IMR-90 (cell line): ENCODE data around the gene PITPNC1. TPM values are rescaled to one million over a fixed set of nuclear protein-coding genes. Genes with fewer than 3 reads are reported as not detected.

ENCODE experiments used
- ATAC-seq: fragments of 200-7000 bp; cut with Tn5 transposase; 2 replicates; pipeline ENCODE4 v1.9.1; 2020; ENCODE audit warnings: low read depth, mild to moderate bottlenecking, moderate library complexity
- BruUV-seq: library from RNA; stranded (reverse); fragments of 400-500 nt; replicated peaks from 2 replicates; lab custom pipeline; 2021; lab: Mats Ljungman, UMichigan
- CTCF ChIA-PET: fragments of 300-600 bp; formaldehyde crosslinking; extraction: SDS; loops from one replicate; lab custom pipeline; 2021; ENCODE audit warnings: antibody characterized with exemption; lab: Yijun Ruan, JAX
- POLR2A ChIA-PET: fragments of 300-600 bp; sonication (Branson Sonifier 250); formaldehyde crosslinking; loops from one replicate; lab custom pipeline; 2022; ENCODE audit warnings: antibody characterized with exemption; ENCODE audit not compliant: unreplicated experiment; lab: Charles Lee
- DNase-seq: peaks from one replicate; pipeline ENCODE4 v3.0.0; 2013
- H2AFZ ChIP-seq: replicated peaks from 2 replicates; pipeline ENCODE3; 2013; ENCODE audit warnings: low read length, mild to moderate bottlenecking; ENCODE audit not compliant: poor library complexity
- H2AK5ac ChIP-seq: 2 replicates; pipeline ENCODE4 v1.6.1; 2013; ENCODE audit warnings: low read depth, low read length, inconsistent platforms
- H2AK9ac ChIP-seq: replicated peaks from 2 replicates; pipeline ENCODE3; 2013; ENCODE audit warnings: mild to moderate bottlenecking, low read depth, low read length, moderate library complexity; ENCODE audit not compliant: poor library complexity
- H2BK120ac ChIP-seq: 2 replicates; pipeline ENCODE4 v1.6.1; 2013; ENCODE audit warnings: low read depth, low read length, inconsistent platforms
- H2BK15ac ChIP-seq: 3 replicates; pipeline ENCODE4 v1.6.1; 2013; ENCODE audit warnings: low read depth, low read length, inconsistent platforms
- H2BK20ac ChIP-seq: 2 replicates; pipeline ENCODE4 v1.6.1; 2013; ENCODE audit warnings: low read depth, mild to moderate bottlenecking, inconsistent platforms, low read length, moderate library complexity
- H2BK5ac ChIP-seq: 2 replicates; pipeline ENCODE4 v1.6.1; 2013; ENCODE audit warnings: mild to moderate bottlenecking, low read depth, low read length, inconsistent platforms; ENCODE audit not compliant: poor library complexity, severe bottlenecking
- H3K14ac ChIP-seq: replicated peaks from 2 replicates; pipeline ENCODE4 v1.6.1; 2013; ENCODE audit warnings: low read depth, low read length, inconsistent platforms
- H3K18ac ChIP-seq: 2 replicates; pipeline ENCODE4 v1.6.1; 2013; ENCODE audit warnings: low read depth, low read length, control low read depth
- H3K23ac ChIP-seq: 2 replicates; pipeline ENCODE4 v1.6.1; 2013; ENCODE audit warnings: low read depth, low read length, inconsistent platforms
- H3K27ac ChIP-seq: 2 replicates; pipeline ENCODE4 v1.5.1; 2013; ENCODE audit warnings: mild to moderate bottlenecking, control low read depth, low read length; ENCODE audit not compliant: insufficient read depth
- H3K27me3 ChIP-seq: 2 replicates; pipeline ENCODE4 v1.6.1; 2013; ENCODE audit warnings: low read length; ENCODE audit not compliant: control insufficient read depth, insufficient read depth
- H3K36me3 ChIP-seq: 2 replicates; pipeline ENCODE4 v1.6.1; 2013; ENCODE audit warnings: low read length, mixed read lengths; ENCODE audit not compliant: control insufficient read depth, insufficient read depth
- H3K4ac ChIP-seq: 2 replicates; pipeline ENCODE4 v1.6.1; 2013; ENCODE audit warnings: low read depth, low read length, inconsistent platforms
- H3K4me1 ChIP-seq: 2 replicates; pipeline ENCODE4 v1.6.1; 2013; ENCODE audit warnings: low read length, mixed read lengths; ENCODE audit not compliant: control insufficient read depth, insufficient read depth
- H3K4me2 ChIP-seq: 2 replicates; pipeline ENCODE4 v1.6.1; 2013; ENCODE audit warnings: low read depth, mild to moderate bottlenecking, control low read depth, low read length, moderate library complexity
- H3K4me3 ChIP-seq: 2 replicates; pipeline ENCODE4 v1.5.1; 2013; ENCODE audit warnings: low read depth, mild to moderate bottlenecking, control low read depth, low read length, moderate library complexity; ENCODE audit not compliant: insufficient read depth
- H3K56ac ChIP-seq: 2 replicates; pipeline ENCODE4 v1.6.1; 2013; ENCODE audit warnings: low read length, inconsistent platforms; ENCODE audit not compliant: insufficient read depth; ENCODE audit errors: extremely low read depth
- H3K79me1 ChIP-seq, 2 experiments: 2 replicates each; pipeline ENCODE4 v1.6.1; 2013; ENCODE audit warnings: low read length in 2 of 2, inconsistent platforms in 1 of 2, low read depth in 1 of 2
- H3K9ac ChIP-seq: 2 replicates; pipeline ENCODE4 v1.6.1; 2013; ENCODE audit warnings: low read depth, low read length, control low read depth
- H3K9me1 ChIP-seq: 2 replicates; pipeline ENCODE4 v1.6.1; 2013; ENCODE audit warnings: low read length, inconsistent platforms; ENCODE audit not compliant: insufficient read depth
- H3K9me3 ChIP-seq: 2 replicates; pipeline ENCODE4 v1.6.1; 2013; ENCODE audit warnings: low read length; ENCODE audit not compliant: control insufficient read depth, insufficient read depth
- H4K20me1 ChIP-seq: 2 replicates; pipeline ENCODE4 v1.6.1; 2013; ENCODE audit warnings: low read length, inconsistent platforms; ENCODE audit not compliant: insufficient read depth
- H4K5ac ChIP-seq: 2 replicates; pipeline ENCODE4 v1.6.1; 2013; ENCODE audit warnings: mild to moderate bottlenecking, low read depth, low read length, control low read depth
- H4K8ac ChIP-seq, 2 experiments: 2 replicates each; pipeline ENCODE4 v1.6.1; 2013; ENCODE audit warnings: low read depth in 2 of 2, low read length in 2 of 2, control low read depth in 1 of 2, inconsistent platforms in 1 of 2
- H4K91ac ChIP-seq: 2 replicates; pipeline ENCODE4 v1.6.1; 2013; ENCODE audit warnings: low read depth, low read length, inconsistent platforms; ENCODE audit not compliant: insufficient read depth
- BHLHE40 ChIP-seq: fragments of 150-350 bp; IDR thresholded peaks from 2 replicates; pipeline ENCODE4 v1.6.1; 2016; ENCODE audit warnings: mild to moderate bottlenecking, low read depth, low read length
- CEBPB ChIP-seq: IDR thresholded peaks from 2 replicates; pipeline ENCODE4 v1.6.1; 2012; ENCODE audit warnings: low read depth, low read length, improper control_type of control experiment
- CHD1 ChIP-seq: IDR thresholded peaks from 2 replicates; pipeline ENCODE4 v1.6.1; 2012; ENCODE audit warnings: low read depth, low read length, improper control_type of control experiment
- CTCF ChIP-seq: conservative IDR thresholded peaks from 2 replicates; pipeline ENCODE4 v1.5.1; 2012; ENCODE audit warnings: mild to moderate bottlenecking, low read depth, low read length, improper control_type of control experiment
- ELK1 ChIP-seq: fragments of 150-350 bp; IDR thresholded peaks from 2 replicates; pipeline ENCODE4 v1.6.1; 2016; ENCODE audit warnings: low read depth, mild to moderate bottlenecking, low read length, moderate library complexity, borderline replicate concordance
- FOS ChIP-seq: fragments of 150-350 bp; IDR thresholded peaks from 2 replicates; pipeline ENCODE4 v1.6.1; 2016; ENCODE audit warnings: low read depth, low read length
- MAFK ChIP-seq: IDR thresholded peaks from 2 replicates; pipeline ENCODE4 v1.6.1; 2012; ENCODE audit warnings: low read depth, low read length, improper control_type of control experiment
- MAZ ChIP-seq: IDR thresholded peaks from 2 replicates; pipeline ENCODE4 v1.6.1; 2012; ENCODE audit warnings: low read depth, mild to moderate bottlenecking, low read length, improper control_type of control experiment, moderate library complexity, borderline replicate concordance
- MXI1 ChIP-seq: IDR thresholded peaks from 2 replicates; pipeline ENCODE4 v1.6.1; 2012; ENCODE audit warnings: low read depth, mild to moderate bottlenecking, low read length, moderate library complexity, borderline replicate concordance
- NFE2L2 ChIP-seq: fragments of 150-350 bp; IDR thresholded peaks from 2 replicates; pipeline ENCODE4 v1.6.1; 2016; ENCODE audit warnings: low read depth, mild to moderate bottlenecking, low read length
- POLR2A ChIP-seq: IDR thresholded peaks from 2 replicates; pipeline ENCODE4 v1.6.1; 2012; ENCODE audit warnings: mild to moderate bottlenecking, low read depth, low read length
- RAD21 ChIP-seq: IDR thresholded peaks from 2 replicates; pipeline ENCODE4 v1.6.1; 2012; ENCODE audit warnings: low read length, improper control_type of control experiment
- RCOR1 ChIP-seq: IDR thresholded peaks from 2 replicates; pipeline ENCODE4 v1.6.1; 2012; ENCODE audit warnings: mild to moderate bottlenecking, low read length, improper control_type of control experiment; ENCODE audit not compliant: insufficient replicate concordance
- RFX5 ChIP-seq: IDR thresholded peaks from 2 replicates; pipeline ENCODE4 v1.8.0; 2012; ENCODE audit warnings: low read depth, mild to moderate bottlenecking, low read length, moderate library complexity
- SMC3 ChIP-seq: fragments of 150-350 bp; IDR thresholded peaks from 2 replicates; pipeline ENCODE4 v1.6.1; 2016; ENCODE audit warnings: low read depth, mild to moderate bottlenecking, antibody characterized with exemption, low read length, moderate library complexity
- USF2 ChIP-seq: fragments of 150-350 bp; IDR thresholded peaks from 2 replicates; pipeline ENCODE4 v1.6.1; 2017; ENCODE audit warnings: mild to moderate bottlenecking, antibody characterized with exemption, low read length, low read depth
- WGBS, 2 experiments: methylation state at CpG; one replicate each; pipeline versions ENCODE4 v1.1.5 to v1.1.7; 2013; ENCODE audit warnings: missing lambda C conversion rate in 2 of 2; ENCODE audit not compliant: insufficient read length in 1 of 2; ENCODE audit errors: extremely low coverage in 2 of 2; 5-methylcytosine and 5-hydroxymethylcytosine counted together
- dilution Hi-C: fragments of 300-500 bp; cut with HindIII; formaldehyde crosslinking; loops from one replicate; pipeline ENCODE4 v1.14.3; 2018; ENCODE audit warnings: low sequenced_read_pairs; ENCODE audit not compliant: unreplicated experiment
- in situ Hi-C: fragments of 300-500 bp; cut with MboI; formaldehyde crosslinking; loops from 3 replicates; pipeline ENCODE4 v1.14.3; 2019; ENCODE audit warnings: low sequenced_read_pairs, inconsistent platforms, mixed read lengths
- intact Hi-C: fragments of 100-400 bp; cut with micrococcal nuclease; formaldehyde crosslinking; loops from 2 replicates; pipeline ENCODE4 v1.10.0; 2022
- polyA plus RNA-seq, 3 experiments: library from polyadenylated mRNA; depleted of rRNA; stranded (reverse); fragments of >200 nt; gene quantifications; 2 replicates each; pipeline ENCODE4 v1.2.3, GENCODE V29; 2012; ENCODE audit warnings: low replicate concordance in 1 of 3
- total RNA-seq: library from RNA; depleted of rRNA; stranded (reverse); fragments of >200 nt; gene quantifications from 2 replicates; pipeline ENCODE4 v1.2.3, GENCODE V29; 2012

Gene PITPNC1
- total and polyA plus RNA-seq, 2 of the 4 experiments (the other 2 are of a cell fraction), result 4.1 TPM

- no peaks in the 10 kb centered on the region for H3K27me3 ChIP-seq
- DNase-seq (no peak), ATAC-seq (no peak)
- H3K9ac ChIP-seq, result no peak overlapping the region
- no peak overlapping the region; a peak in 1 of 4 replicates for H4K8ac ChIP-seq
- no peaks in the 10 kb centered on the region for H3K9me3 ChIP-seq
- H4K5ac ChIP-seq, result no peak overlapping the region
- H3K4me3 ChIP-seq, result no peak overlapping the region
- 90% methylated on average over 3 of the region's 4 CpGs; no CpG with 5 or more reads in 1 of the 2 experiments for WGBS, 2 experiments
- H2AK9ac ChIP-seq, result no peak overlapping the region
- no TSS peak for BruUV-seq
- TF ChIP-seq NFE2L2 (no peak), CHD1 (no peak), CTCF (no peak), MAFK (no peak), RAD21 (no peak), BHLHE40 (no peak), USF2 (no peak), CEBPB (no peak), RCOR1 (no peak), MAZ (no peak), MXI1 (no peak), RFX5 (no peak), ELK1 (no peak), SMC3 (no peak), POLR2A (no peak), FOS (no peak)
- no peak overlapping the region for H2AFZ ChIP-seq
- H3K9me1 ChIP-seq, result peaks cover 9% of the 10 kb centered on the region
- H2BK20ac ChIP-seq, result no peak overlapping the region
- CTCF ChIA-PET, result interaction anchor here (1.2 to 1.5 kb wide), 2 partner anchors 10 to 87 kb away, joined by 4 to 5 read pairs; no protein-coding TSS in a partner anchor
- peaks cover 10 to 41% of the 10 kb centered on the region in 2 experiments for H3K79me1 ChIP-seq
- intact Hi-C loops (no loop called here), in situ Hi-C loops (loop anchor here (5.0 to 10.0 kb wide), 2 partner anchors 73 to 216 kb away; no protein-coding TSS in a partner anchor), dilution Hi-C loops (no loop called here)
- H3K56ac ChIP-seq, result no peak overlapping the region
- peak overlapping the region; percentile 9; the same call in 1 of the 2 replicates for H3K4ac ChIP-seq
- H4K20me1 ChIP-seq, result peaks cover 10% of the 10 kb centered on the region; the same call in 1 of the 2 replicates
- H3K23ac ChIP-seq, result no peak overlapping the region
- H3K4me1 ChIP-seq, result peaks cover 7% of the 10 kb centered on the region
- no peak overlapping the region for H4K91ac ChIP-seq
- no peak overlapping the region for H3K27ac ChIP-seq
- no peaks in the 10 kb centered on the region for H3K36me3 ChIP-seq
- peak overlapping the region; percentile 27; the same call in 1 of the 2 replicates for H2AK5ac ChIP-seq
- no peak overlapping the region for H3K18ac ChIP-seq
- H2BK15ac ChIP-seq, result no peak overlapping the region
- POLR2A ChIA-PET, result no interaction called here
- H2BK120ac ChIP-seq, result peak overlapping the region; percentile 13; the same call in 1 of the 2 replicates
- H3K14ac ChIP-seq, result no peak overlapping the region
- H2BK5ac ChIP-seq, result no peak overlapping the region
- no peak overlapping the region for H3K4me2 ChIP-seq
These were observed 11.9 kb downstream of the PITPNC1 start for GRCh38 chr17:67388986-67389385.
